ENCODE results near the gene PSMA1. TPM values are rescaled to one million over a fixed set of nuclear protein-coding genes. Genes with fewer than 3 reads are reported as not detected.

PSMA1 gene
- total and polyA plus RNA-seq, 2 of the 8 experiments (the other 6 are each of a cell fraction or from before 2014, with no cell fraction given) = 148 to 159 TPM

- no peak for TF ChIP-seq CHD7 (IDR thresholded peaks at IDR 0.05; ENCODE audit: insufficient replicate concordance, low read length)
Observed at GRCh38 chr11:14543260-14543659, 23.1 kb upstream of the PSMA1 start (continued).

All from H1 (cell line).